Measurements from ENCODE around the gene NCOA3.

NCOA3 gene

DNA sequence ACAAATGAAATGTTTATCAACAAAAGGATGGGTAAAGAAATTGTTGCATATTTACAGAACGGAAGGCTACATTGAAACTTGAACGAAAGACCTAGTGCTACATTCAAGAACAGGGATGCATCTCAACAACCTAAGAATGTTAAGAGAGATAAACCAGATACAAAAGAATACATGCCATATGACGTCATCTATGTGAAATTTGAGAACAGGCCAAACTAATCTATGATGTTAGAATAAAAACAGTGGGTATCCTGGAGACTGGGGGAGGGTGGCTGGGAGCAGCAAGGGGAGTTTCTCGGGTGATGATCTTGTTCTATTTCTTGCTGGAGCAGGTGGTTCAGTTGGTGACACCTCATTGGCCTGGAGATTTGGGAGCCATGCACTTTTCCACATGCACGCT is 202.1 kb downstream of the NCOA3 start:
- DNase-seq, result no peak

DNA sequence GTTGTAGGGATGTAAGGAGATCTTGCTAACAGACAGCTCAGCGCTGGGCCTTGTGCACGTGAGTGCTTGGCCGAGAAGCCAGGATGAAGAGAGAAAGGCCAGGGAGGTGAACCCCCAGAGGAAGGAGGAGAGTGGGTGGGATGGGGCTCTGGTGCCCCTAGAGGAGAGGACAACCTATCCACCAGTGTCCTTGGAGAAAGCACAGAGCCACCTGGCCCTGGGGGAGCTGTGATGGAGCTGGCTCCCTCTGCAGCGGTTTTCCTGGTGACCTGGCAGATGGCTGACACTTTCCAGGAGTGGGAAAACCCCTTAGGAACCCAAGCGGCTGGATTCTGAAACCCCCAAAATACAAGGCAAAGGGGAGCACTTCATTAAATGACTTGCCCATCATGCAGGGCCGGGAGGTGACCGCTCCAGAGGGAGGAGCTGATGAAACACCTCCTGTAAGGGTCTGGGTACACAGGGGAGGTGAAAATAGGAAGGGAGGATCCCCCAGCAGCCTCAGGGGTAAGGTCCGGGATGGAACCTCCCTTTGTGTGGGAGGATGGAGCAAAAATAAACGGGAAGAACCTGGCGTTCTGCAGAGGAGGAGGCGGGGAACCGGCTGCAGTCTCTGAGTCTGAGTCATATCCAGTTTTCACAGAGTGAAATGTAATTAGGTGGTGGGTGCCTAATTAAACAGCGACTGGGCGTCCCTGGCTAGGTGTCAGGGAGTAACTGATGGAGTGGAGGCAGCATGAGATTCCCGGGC is 203.2 kb downstream of the NCOA3 start:
- peak in 2 of 51 donors; percentile 39 to 53 for DNase-seq

GRCh38 chr20:47705497-47705856 is 203.8 kb downstream of the NCOA3 start:
- DNase-seq, result no peak

DNA sequence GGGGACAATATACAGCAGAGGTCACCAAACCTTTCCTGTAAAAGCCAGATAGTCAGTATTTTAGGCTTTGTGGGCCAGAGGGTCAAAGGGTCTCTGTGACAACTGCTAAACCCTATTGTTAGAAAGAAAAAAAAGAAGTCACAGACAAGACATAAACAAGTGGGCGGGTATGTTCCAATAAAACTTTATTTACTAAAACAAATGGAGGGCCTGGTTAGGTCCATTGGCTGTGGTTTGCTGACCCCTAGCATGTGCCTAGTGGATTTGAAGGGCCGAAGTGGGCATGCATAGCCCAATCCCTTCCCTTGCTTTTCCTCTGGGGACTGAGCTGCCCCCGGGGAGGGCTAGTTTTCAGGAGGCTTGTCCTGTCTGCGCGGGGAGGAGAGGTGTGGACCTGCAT is 204.7 kb downstream of the NCOA3 start:
- no peak for DNase-seq
